SK-N-SH treated with all-trans-retinoic acid at 6 μM for 48 hours (cell line): ENCODE measurements around the gene PALLD.
"Not testable (repeated sequence)": the region's sequence is repeated elsewhere in the genome, so short reads cannot be mapped to it uniquely, and the experiment has no call there.

ENCODE experiments used
- BACH2 ChIP-seq: fragments of 250-450 bp; sonication (Bioruptor Pico); IDR thresholded peaks from 2 replicates; pipeline ENCODE4 v1.9.0; 2021; ENCODE audit warnings: mild to moderate bottlenecking, borderline replicate concordance
- GLIS3 ChIP-seq: fragments of 250-450 bp; sonication (Bioruptor Pico); IDR thresholded peaks from 2 replicates; pipeline ENCODE4 v1.5.0; 2020; ENCODE audit warnings: mild to moderate bottlenecking, moderate library complexity
- POU6F1 ChIP-seq: fragments of 250-450 bp; sonication (Bioruptor Pico); IDR thresholded peaks from 2 replicates; pipeline ENCODE4 v1.8.0; 2021; ENCODE audit warnings: low read depth, mild to moderate bottlenecking, moderate library complexity, borderline replicate concordance
- ZFP30 ChIP-seq: fragments of 450-650 bp; formaldehyde crosslinking; IDR thresholded peaks from 2 replicates; pipeline ENCODE4 v1.5.0; 2022; ENCODE audit warnings: mild to moderate bottlenecking, moderate library complexity

GRCh38 chr4:168702581-168703087 is 205.8 kb downstream of the PALLD start:
- not testable (repeated sequence) for TF ChIP-seq GLIS3 (CRISPR knock-in tag); POU6F1 (CRISPR knock-in tag); ZFP30 (CRISPR knock-in tag); BACH2
